Mesendoderm (in vitro differentiated cells): ENCODE data around the gene SAA4.
A peak's percentile ranks its signal among the peaks of the same experiment; 100 is the strongest.
"Not testable (repeated sequence)": the region's sequence is repeated elsewhere in the genome, so short reads cannot be mapped to it uniquely, and the experiment has no call there.

Source experiments
- DNase-seq: peaks from one replicate; pipeline ENCODE4 v3.0.0; 2013
- H2AK5ac ChIP-seq: 2 replicates; pipeline ENCODE4 v1.6.1; 2013; ENCODE audit warnings: low read length, inconsistent platforms
- H2BK120ac ChIP-seq: 2 replicates; pipeline ENCODE4 v1.6.1; 2013; ENCODE audit warnings: low read depth, mild to moderate bottlenecking, low read length, moderate library complexity, mixed read lengths
- H2BK15ac ChIP-seq: replicated peaks from 2 replicates; pipeline ENCODE4 v1.6.1; 2013; ENCODE audit warnings: low read depth, mild to moderate bottlenecking, moderate library complexity
- H2BK5ac ChIP-seq: 2 replicates; pipeline ENCODE4 v1.6.1; 2013; ENCODE audit warnings: low read length, inconsistent platforms
- H3K18ac ChIP-seq: 2 replicates; pipeline ENCODE4 v1.6.1; 2013; ENCODE audit warnings: mild to moderate bottlenecking, low read length, mixed read lengths
- H3K23ac ChIP-seq: one replicate; pipeline ENCODE4 v1.6.1; 2013; ENCODE audit warnings: low read length
- H3K27ac ChIP-seq: 2 replicates; pipeline ENCODE4 v1.5.1; 2013; ENCODE audit warnings: low read depth, mild to moderate bottlenecking, inconsistent platforms, low read length, moderate library complexity
- H3K27me3 ChIP-seq: 2 replicates; pipeline ENCODE4 v1.6.1; 2013; ENCODE audit warnings: low read length, control low read depth, mild to moderate bottlenecking, inconsistent platforms; ENCODE audit not compliant: insufficient read depth, poor library complexity
- H3K36me3 ChIP-seq: 2 replicates; pipeline ENCODE4 v1.6.1; 2013; ENCODE audit warnings: low read length, inconsistent platforms; ENCODE audit not compliant: control insufficient read depth, insufficient read depth
- H3K4ac ChIP-seq: one replicate; pipeline ENCODE4 v1.6.1; 2013; ENCODE audit warnings: low read depth, mild to moderate bottlenecking, low read length, moderate library complexity
- H3K4me1 ChIP-seq: 2 replicates; pipeline ENCODE4 v1.6.1; 2013; ENCODE audit warnings: low read depth, low read length, inconsistent platforms; ENCODE audit not compliant: control insufficient read depth
- H3K4me2 ChIP-seq: 2 replicates; pipeline ENCODE4 v1.6.1; 2013; ENCODE audit warnings: low read length
- H3K4me3 ChIP-seq: 2 replicates; pipeline ENCODE4 v1.5.1; 2013; ENCODE audit warnings: mild to moderate bottlenecking, low read length
- H3K56ac ChIP-seq: one replicate; pipeline ENCODE4 v1.6.1; 2013; ENCODE audit warnings: low read length
- H3K79me1 ChIP-seq: 2 replicates; pipeline ENCODE4 v1.6.1; 2013; ENCODE audit warnings: low read length, inconsistent platforms
- H3K79me2 ChIP-seq: 2 replicates; pipeline ENCODE4 v1.6.1; 2013; ENCODE audit warnings: mild to moderate bottlenecking, low read length; ENCODE audit not compliant: control insufficient read depth, insufficient read depth
- H3K9ac ChIP-seq: 2 replicates; pipeline ENCODE4 v1.6.1; 2013; ENCODE audit warnings: low read length, inconsistent platforms
- H4K5ac ChIP-seq: one replicate; pipeline ENCODE4 v1.6.1; 2013; ENCODE audit warnings: low read length
- H4K8ac ChIP-seq: one replicate; pipeline ENCODE4 v1.6.1; 2013; ENCODE audit warnings: low read depth, mild to moderate bottlenecking, control low read depth, low read length, moderate library complexity
- WGBS: extraction: QIAGEN DNeasy Blood & Tissue Kit; methylation state at CpG from one replicate; pipeline ENCODE4 v1.1.7; 2013; ENCODE audit warnings: low lambda C conversion rate, missing lambda C conversion rate; ENCODE audit not compliant: insufficient coverage; ENCODE audit errors: extremely low coverage; 5-methylcytosine and 5-hydroxymethylcytosine counted together

Gene SAA4

GRCh38 chr11:18254781-18255361, 18.3 kb upstream of the SAA4 start:
- Histone ChIP-seq H3K4ac (no peak overlapping the region), H3K9ac (no peak overlapping the region), H3K27ac (no peak overlapping the region), H3K56ac (no peak overlapping the region), H3K4me3 (no peak overlapping the region), H3K18ac (no peak overlapping the region), H2BK120ac (no peak overlapping the region), H4K5ac (no peak overlapping the region), H2AK5ac (no peak overlapping the region), H2BK15ac (no peak overlapping the region), H3K79me1 (no peaks in the 10 kb centered on the region), H3K36me3 (no peaks in the 10 kb centered on the region), H4K8ac (no peak overlapping the region), H3K79me2 (no peaks in the 10 kb centered on the region), H2BK5ac (no peak overlapping the region), H3K4me2 (no peak overlapping the region), H3K27me3 (no peaks in the 10 kb centered on the region), H3K23ac (no peak overlapping the region), H3K4me1 (no peaks in the 10 kb centered on the region)
- no peak for DNase-seq
- no CpG with 5 or more reads among the region's 2 CpGs for WGBS

- Histone ChIP-seq H2BK15ac (no peak overlapping the region), H3K79me1 (no peaks in the 10 kb centered on the region), H4K8ac (no peak overlapping the region), H3K36me3 (no peaks in the 10 kb centered on the region), H3K4me3 (no peak overlapping the region), H4K5ac (no peak overlapping the region), H3K9ac (no peak overlapping the region), H3K27me3 (no peaks in the 10 kb centered on the region), H2AK5ac (no peak overlapping the region), H3K79me2 (no peaks in the 10 kb centered on the region), H3K56ac (no peak overlapping the region), H2BK120ac (no peak overlapping the region), H3K18ac (no peak overlapping the region), H2BK5ac (no peak overlapping the region), H3K27ac (no peak overlapping the region), H3K4me2 (no peak overlapping the region), H3K23ac (no peak overlapping the region), H3K4ac (no peak overlapping the region), H3K4me1 (no peaks in the 10 kb centered on the region)
- DNase-seq, result no peak
- no CpG with 5 or more reads among the region's 11 CpGs for WGBS
Measured at GRCh38 chr11:18253778-18254338, 17.3 kb upstream of the SAA4 start.

DNA sequence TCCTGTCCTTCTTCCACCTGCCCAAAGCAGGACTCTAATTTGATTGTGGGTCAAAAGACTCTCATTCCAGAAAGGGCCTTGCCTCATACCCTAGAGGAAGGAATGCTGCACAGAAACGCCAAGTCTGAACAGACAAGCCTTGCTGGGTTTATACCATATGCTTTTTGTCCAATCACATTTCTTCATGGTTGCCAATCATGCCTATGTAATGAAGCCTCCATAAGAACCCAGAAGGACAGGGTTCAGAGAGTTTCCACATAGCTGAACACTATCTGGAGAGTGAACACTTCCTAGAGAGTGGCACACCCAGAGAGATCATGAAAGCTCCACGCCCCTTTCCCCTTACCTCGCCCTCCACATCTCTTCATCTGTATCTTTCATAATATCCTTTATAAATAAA, 16.6 kb upstream of the SAA4 start:
- Histone ChIP-seq H3K79me1 (no peaks in the 10 kb centered on the region), H3K4me2 (no peak overlapping the region), H2BK15ac (no peak overlapping the region), H3K9ac (no peak overlapping the region), H2AK5ac (no peak overlapping the region), H3K4me3 (no peak overlapping the region), H2BK5ac (no peak overlapping the region), H4K8ac (no peak overlapping the region), H4K5ac (no peak overlapping the region), H3K27me3 (no peaks in the 10 kb centered on the region), H3K36me3 (no peaks in the 10 kb centered on the region), H3K23ac (no peak overlapping the region), H3K4me1 (no peaks in the 10 kb centered on the region), H2BK120ac (no peak overlapping the region), H3K56ac (no peak overlapping the region), H3K27ac (no peak overlapping the region), H3K4ac (no peak overlapping the region), H3K18ac (no peak overlapping the region), H3K79me2 (no peaks in the 10 kb centered on the region)
- whole genome bisulfite sequencing, result no CpG with 5 or more reads among the region's 3 CpGs
- DNase-seq, result no peak

DNA sequence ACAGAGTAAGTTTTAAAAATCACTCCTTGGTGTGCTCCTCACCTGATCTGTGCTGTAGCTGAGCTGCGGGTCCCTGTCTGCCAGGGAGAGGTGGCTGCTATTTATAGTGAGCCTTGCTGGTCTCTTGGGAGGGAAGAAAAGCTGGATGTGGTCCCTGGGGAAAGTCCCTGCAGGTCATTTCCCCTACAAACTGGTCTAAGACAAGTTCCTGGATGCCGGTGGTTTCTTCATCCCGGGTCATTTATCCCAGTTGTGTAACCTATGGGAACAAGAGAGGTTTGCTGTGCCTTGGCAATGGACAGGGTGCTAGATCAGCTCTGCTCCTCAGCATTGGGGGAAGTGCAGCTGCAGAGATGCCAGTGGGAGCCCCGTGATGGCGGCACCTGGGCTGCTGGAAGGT, 12.0 kb upstream of the SAA4 start, which contains the start of gene SAA2:
SAA2 (minus strand) TSS at position 108 of the 400 bp plus-strand sequence. CDS start 657 bp downstream, outside the sequence.
- Histone ChIP-seq H3K56ac (peak within 1 kb of the TSS; percentile 25), H4K8ac (no peak within 1 kb of the TSS), H3K4me2 (no peak within 1 kb of the TSS), H3K18ac (no peak within 1 kb of the TSS), H3K27me3 (no peaks in the 10 kb centered on the region), H3K23ac (no peak within 1 kb of the TSS), H4K5ac (no peak within 1 kb of the TSS), H3K9ac (no peak within 1 kb of the TSS), H3K27ac (no peak within 1 kb of the TSS), H3K4me1 (no peaks in the 10 kb centered on the region), H3K79me2 (no peaks in the 10 kb centered on the region), H3K79me1 (no peaks in the 10 kb centered on the region), H2BK15ac (no peak within 1 kb of the TSS), H2AK5ac (no peak within 1 kb of the TSS), H3K4ac (no peak within 1 kb of the TSS), H3K4me3 (no peak within 1 kb of the TSS), H2BK5ac (no peak within 1 kb of the TSS), H3K36me3 (no peaks in the 10 kb centered on the region), H2BK120ac (no peak within 1 kb of the TSS)
- DNase-seq, result no peak
- no CpG with 5 or more reads among the region's 5 CpGs for WGBS

DNA sequence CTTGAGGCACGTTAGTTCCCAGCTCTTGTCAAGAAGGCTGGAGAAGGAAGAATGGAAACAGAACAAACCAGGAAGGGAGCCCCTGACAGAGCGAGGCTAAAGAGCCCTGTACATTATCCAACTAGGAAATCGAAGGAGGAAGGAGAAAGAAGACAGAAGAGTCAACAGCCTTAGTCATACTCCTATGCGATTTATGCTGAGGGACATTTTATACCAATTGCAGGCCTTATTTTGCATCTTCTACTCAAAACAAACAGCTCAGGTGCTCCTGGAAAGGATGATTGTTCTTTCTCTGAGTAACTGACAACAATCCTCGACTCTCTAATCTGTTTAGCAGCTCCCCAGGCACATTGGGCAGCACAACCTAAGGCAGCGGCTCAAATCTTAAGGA, 10.6 kb upstream of the SAA4 start:
- H2BK15ac ChIP-seq, H3K4me2 ChIP-seq: not testable (repeated sequence)
- WGBS, result no CpG with 5 or more reads among the region's 6 CpGs

More for the DNA sequence above, 10.6 kb upstream of the SAA4 start:
- not testable (repeated sequence) for H3K27ac ChIP-seq, H3K23ac ChIP-seq, DNase-seq, H3K79me2 ChIP-seq, H3K27me3 ChIP-seq, H3K4me3 ChIP-seq, H2AK5ac ChIP-seq, H2BK5ac ChIP-seq, H3K9ac ChIP-seq, H3K4me1 ChIP-seq, H3K4ac ChIP-seq, H3K36me3 ChIP-seq, H3K56ac ChIP-seq, H2BK120ac ChIP-seq, H4K5ac ChIP-seq, H3K79me1 ChIP-seq, H4K8ac ChIP-seq, H3K18ac ChIP-seq
